KMS-11 (cell line): ENCODE measurements around the gene MMRN1.

Source experiments
- H2AFZ ChIP-seq: fragments of 200-600 bp; sonication (generic); 2 replicates; pipeline ENCODE4 v1.6.1; 2016; ENCODE audit warnings: antibody characterized with exemption, mixed run types, low read depth
- H3K27ac ChIP-seq: fragments of 200-600 bp; sonication (generic); 2 replicates; pipeline ENCODE4 v1.6.1; 2016; ENCODE audit warnings: mild to moderate bottlenecking, mixed run types
- H3K27me3 ChIP-seq: fragments of 200-600 bp; sonication (generic); 2 replicates; pipeline ENCODE4 v1.6.1; 2017; ENCODE audit warnings: mild to moderate bottlenecking, low read depth, mixed run types, moderate library complexity; ENCODE audit not compliant: insufficient read depth
- H3K36me3 ChIP-seq: fragments of 200-600 bp; sonication (generic); 2 replicates; pipeline ENCODE4 v1.6.1; 2017; ENCODE audit warnings: mild to moderate bottlenecking, mixed run types; ENCODE audit not compliant: insufficient read depth
- H3K4me1 ChIP-seq: fragments of 200-600 bp; sonication (generic); 2 replicates; pipeline ENCODE4 v1.6.1; 2016; ENCODE audit warnings: mild to moderate bottlenecking, low read depth, mixed run types; ENCODE audit not compliant: poor library complexity, severe bottlenecking
- H3K4me2 ChIP-seq: fragments of 200-600 bp; sonication (generic); 2 replicates; pipeline ENCODE4 v1.7.0; 2016; ENCODE audit warnings: mild to moderate bottlenecking, mixed run types
- H3K4me3 ChIP-seq: fragments of 200-600 bp; sonication (generic); IDR thresholded peaks from 2 replicates; pipeline ENCODE4 v1.6.1; 2017; ENCODE audit warnings: low read depth, low read length, mixed read lengths; ENCODE audit not compliant: insufficient read depth
- H3K79me2 ChIP-seq: fragments of 200-600 bp; sonication (generic); 2 replicates; pipeline ENCODE4 v1.6.1; 2016; ENCODE audit warnings: low read depth, mixed run types; ENCODE audit not compliant: insufficient read depth
- H3K9ac ChIP-seq: fragments of 200-600 bp; sonication (generic); 2 replicates; pipeline ENCODE4 v1.6.1; 2016; ENCODE audit warnings: mild to moderate bottlenecking, mixed run types
- H4K20me1 ChIP-seq: fragments of 200-600 bp; sonication (generic); 2 replicates; pipeline ENCODE4 v1.6.1; 2016; ENCODE audit warnings: mild to moderate bottlenecking, mixed run types; ENCODE audit not compliant: insufficient read depth
- CTCF ChIP-seq: fragments of 200-600 bp; sonication (generic); conservative IDR thresholded peaks from 2 replicates; pipeline ENCODE4 v1.6.1; 2017; ENCODE audit warnings: low read depth, mild to moderate bottlenecking, antibody characterized with exemption, low read length, moderate library complexity, mixed read lengths

The MMRN1 gene

GRCh38 chr4:89889289-89889688 lies 5.4 kb upstream of the MMRN1 start:
- Histone ChIP-seq H3K9ac (no peak overlapping the region), H3K4me3 (no peak overlapping the region), H3K4me2 (no peak overlapping the region), H3K27ac (no peak overlapping the region), H4K20me1 (no peaks in the 10 kb centered on the region), H3K36me3 (no peaks in the 10 kb centered on the region; the same call in 1 of the 2 replicates), H3K27me3 (no peaks in the 10 kb centered on the region), H3K4me1 (no peaks in the 10 kb centered on the region), H2AFZ (no peak overlapping the region), H3K79me2 (no peaks in the 10 kb centered on the region)
- no peak for TF ChIP-seq CTCF

GRCh38 chr4:89897867-89898266 lies 3.2 kb downstream of the MMRN1 start:
- no peak overlapping the region for H3K4me2 ChIP-seq
- H3K36me3 ChIP-seq: no peaks in the 10 kb centered on the region
- H4K20me1 ChIP-seq: 0 out of 2 replicates have a peak, but pooled peaks cover 3% of the 10 kb centered on the region
- no peaks in the 10 kb centered on the region for H3K79me2 ChIP-seq
- no peak overlapping the region for H2AFZ ChIP-seq
- H3K27me3 ChIP-seq: no peaks in the 10 kb centered on the region
- H3K9ac ChIP-seq: no peak overlapping the region
- H3K4me1 ChIP-seq: no peaks in the 10 kb centered on the region
- H3K4me3 ChIP-seq: no peak overlapping the region
- TF ChIP-seq CTCF: no peak
- no peak overlapping the region for H3K27ac ChIP-seq

GRCh38 chr4:89898304-89898716 lies 3.7 kb downstream of the MMRN1 start:
- H3K79me2 ChIP-seq: no peaks in the 10 kb centered on the region
- no peak overlapping the region for H3K9ac ChIP-seq
- no peaks in the 10 kb centered on the region for H3K4me1 ChIP-seq
- H3K27ac ChIP-seq: no peak overlapping the region
- H2AFZ ChIP-seq: no peak overlapping the region
- no peak overlapping the region for H3K4me3 ChIP-seq
- no peaks in the 10 kb centered on the region for H3K27me3 ChIP-seq
- no peak for TF ChIP-seq CTCF
- H4K20me1 ChIP-seq: 0 out of 2 replicates have a peak, but pooled peaks cover 3% of the 10 kb centered on the region
- no peaks in the 10 kb centered on the region for H3K36me3 ChIP-seq
- H3K4me2 ChIP-seq: no peak overlapping the region

- Histone ChIP-seq H3K9ac (no peak overlapping the region), H3K4me2 (no peak overlapping the region), H3K79me2 (no peaks in the 10 kb centered on the region)
Observed at GRCh38 chr4:89899152-89899551, 4.5 kb downstream of the MMRN1 start.

More at GRCh38 chr4:89899152-89899551, 4.5 kb downstream of the MMRN1 start:
- Histone ChIP-seq H3K4me1 (no peaks in the 10 kb centered on the region), H3K27ac (no peak overlapping the region), H4K20me1 (0 out of 2 replicates have a peak, but pooled peaks cover 3% of the 10 kb centered on the region), H3K4me3 (no peak overlapping the region), H3K27me3 (no peaks in the 10 kb centered on the region), H3K36me3 (no peaks in the 10 kb centered on the region), H2AFZ (no peak overlapping the region)
- no peak for TF ChIP-seq CTCF
